AG04449 (cell line): ENCODE data around the gene CASQ1.
A peak's percentile ranks its signal among the peaks of the same experiment; 100 is the strongest.

Source experiments
- CTCF ChIA-PET: fragments of 350-600 bp; formaldehyde crosslinking; extraction: SDS; loops from one replicate; lab custom pipeline; 2021; ENCODE audit warnings: antibody characterized with exemption; lab: Yijun Ruan, JAX
- POLR2A ChIA-PET: fragments of 400-600, 350-600 bp; formaldehyde crosslinking; extraction: SDS; loops from one replicate; lab custom pipeline; 2020; ENCODE audit warnings: antibody characterized with exemption, inconsistent platforms; lab: Yijun Ruan, JAX
- DNase-seq: peaks from one replicate; pipeline ENCODE4 v3.0.0-alpha.2; 2010; ENCODE audit warnings: low read depth, low spot score
- H3K4me3 ChIP-seq: 2 replicates; pipeline ENCODE4 v1.5.1; 2011; ENCODE audit warnings: low read depth, mild to moderate bottlenecking, control low read depth, low read length
- CTCF ChIP-seq: IDR thresholded peaks from one replicate; pipeline ENCODE4 v1.5.1; 2011; ENCODE audit warnings: mild to moderate bottlenecking, moderate library complexity, low read length, control low read depth, inconsistent platforms; ENCODE audit not compliant: insufficient read depth; ENCODE audit errors: missing control alignments

Gene CASQ1

GRCh38 chr1:160158534-160158933, 31.8 kb upstream of the CASQ1 start:
- no peak overlapping the region for H3K4me3 ChIP-seq
- POLR2A ChIA-PET, result no interaction called here
- TF ChIP-seq CTCF, result no peak
- CTCF ChIA-PET, result interaction anchor here (1.0 to 3.4 kb wide), 6 partner anchors 8 to 218 kb away, joined by 3 to 12 read pairs (median 4); partner anchors contain the start of gene ATP1A4
- no peak for DNase-seq

DNA sequence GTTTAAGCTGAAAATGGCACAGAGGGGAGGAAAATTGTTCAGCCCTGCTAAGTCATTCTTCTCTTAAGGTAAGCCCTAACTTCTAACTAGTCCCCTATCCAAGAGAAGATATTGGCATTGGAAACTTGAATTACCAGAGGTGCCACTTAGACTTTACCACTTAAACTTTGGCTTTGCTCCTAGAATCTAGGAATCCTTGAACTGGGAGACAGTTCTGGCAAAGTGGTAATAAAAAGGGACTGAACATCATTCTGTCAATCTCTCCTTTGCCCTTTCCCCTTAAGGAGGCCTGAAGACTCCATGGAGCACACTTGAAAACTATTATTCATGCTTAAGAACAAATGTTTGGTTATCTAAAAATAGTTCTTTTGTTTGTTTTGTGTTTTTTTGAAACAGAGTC, 30.5 kb upstream of the CASQ1 start:
- DNase-seq, result no peak
- no peak overlapping the region for H3K4me3 ChIP-seq
- TF ChIP-seq CTCF, result no peak
- CTCF ChIA-PET, result interaction anchor here (1.0 to 4.7 kb wide), 10 partner anchors 9 to 217 kb away, joined by 3 to 31 read pairs (median 3); partner anchors contain the start of gene ATP1A4
- POLR2A ChIA-PET, result no interaction called here

- H3K4me3 ChIP-seq, result no peak overlapping the region
- TF ChIP-seq CTCF, result peak; percentile 64
- ChIA-PET POLR2A (interaction anchor here (0.7 kb wide), 1 partner anchor 57 kb away, joined by 3 read pairs; no protein-coding TSS in a partner anchor), CTCF (interaction anchor here (0.7 to 4.7 kb wide), 15 partner anchors 9 to 215 kb away, joined by 3 to 31 read pairs (median 5); no protein-coding TSS in a partner anchor)
- DNase-seq, result no peak
Measured at GRCh38 chr1:160161965-160162705, 28.2 kb upstream of the CASQ1 start.

DNA sequence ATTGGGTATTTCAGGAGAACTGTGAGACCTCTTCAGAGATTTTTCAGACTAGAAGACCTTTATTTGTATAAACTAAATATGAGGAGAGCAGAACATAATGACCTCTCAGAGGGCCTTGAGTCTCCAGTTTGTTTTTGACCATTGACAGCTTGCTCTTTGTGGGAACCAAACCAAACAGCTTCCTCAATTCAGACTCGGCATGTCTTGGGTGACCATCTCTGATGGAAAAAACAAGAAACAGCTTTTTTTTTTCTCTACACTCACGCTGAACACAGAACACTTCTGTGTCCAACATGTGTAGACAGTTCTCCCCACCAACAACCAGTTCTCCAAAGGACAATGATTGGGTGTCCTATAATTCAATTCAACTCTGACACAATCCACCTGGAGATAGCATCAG, 27.4 kb upstream of the CASQ1 start:
- POLR2A ChIA-PET, result interaction anchor here (0.7 kb wide), 1 partner anchor 56 kb away, joined by 3 read pairs; no protein-coding TSS in a partner anchor
- DNase-seq, result no peak
- CTCF ChIA-PET, result interaction anchor here (0.8 to 4.7 kb wide), 10 partner anchors 8 to 214 kb away, joined by 3 to 31 read pairs (median 6); no protein-coding TSS in a partner anchor
- no peak for TF ChIP-seq CTCF
- H3K4me3 ChIP-seq, result no peak overlapping the region

- no peak for DNase-seq
- no peak for TF ChIP-seq CTCF
- H3K4me3 ChIP-seq, result no peak overlapping the region
- CTCF ChIA-PET, result interaction anchor here (1.9 to 4.7 kb wide), 4 partner anchors 11 to 56 kb away, joined by 4 to 31 read pairs (median 5); no protein-coding TSS in a partner anchor
- POLR2A ChIA-PET, result no interaction called here
Measured at GRCh38 chr1:160163615-160164014, 26.8 kb upstream of the CASQ1 start.

DNA sequence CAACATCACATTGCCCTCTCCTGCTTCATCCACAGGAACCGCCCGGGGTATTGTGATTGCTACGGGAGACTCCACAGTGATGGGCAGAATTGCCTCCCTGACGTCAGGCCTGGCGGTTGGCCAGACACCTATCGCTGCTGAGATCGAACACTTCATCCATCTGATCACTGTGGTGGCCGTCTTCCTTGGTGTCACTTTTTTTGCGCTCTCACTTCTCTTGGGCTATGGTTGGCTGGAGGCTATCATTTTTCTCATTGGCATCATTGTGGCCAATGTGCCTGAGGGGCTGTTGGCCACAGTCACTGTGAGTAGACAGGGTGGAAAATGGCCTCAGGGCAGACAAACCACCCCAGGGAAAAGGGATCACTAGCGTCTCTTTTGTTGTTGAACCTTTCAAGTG, 26.3 kb upstream of the CASQ1 start:
- POLR2A ChIA-PET, result no interaction called here

More for the DNA sequence above, 26.3 kb upstream of the CASQ1 start:
- CTCF ChIA-PET, result interaction anchor here (1.2 to 2.0 kb wide), 4 partner anchors 10 to 56 kb away, joined by 3 to 8 read pairs (median 5); no protein-coding TSS in a partner anchor
- H3K4me3 ChIP-seq, result no peak overlapping the region
- TF ChIP-seq CTCF, result no peak
- no peak for DNase-seq
